ENCODE data around the gene WNK2.
"Not testable (repeated sequence)": the region's sequence is repeated elsewhere in the genome, so short reads cannot be mapped to it uniquely, and the experiment has no call there.

WNK2 gene

DNA sequence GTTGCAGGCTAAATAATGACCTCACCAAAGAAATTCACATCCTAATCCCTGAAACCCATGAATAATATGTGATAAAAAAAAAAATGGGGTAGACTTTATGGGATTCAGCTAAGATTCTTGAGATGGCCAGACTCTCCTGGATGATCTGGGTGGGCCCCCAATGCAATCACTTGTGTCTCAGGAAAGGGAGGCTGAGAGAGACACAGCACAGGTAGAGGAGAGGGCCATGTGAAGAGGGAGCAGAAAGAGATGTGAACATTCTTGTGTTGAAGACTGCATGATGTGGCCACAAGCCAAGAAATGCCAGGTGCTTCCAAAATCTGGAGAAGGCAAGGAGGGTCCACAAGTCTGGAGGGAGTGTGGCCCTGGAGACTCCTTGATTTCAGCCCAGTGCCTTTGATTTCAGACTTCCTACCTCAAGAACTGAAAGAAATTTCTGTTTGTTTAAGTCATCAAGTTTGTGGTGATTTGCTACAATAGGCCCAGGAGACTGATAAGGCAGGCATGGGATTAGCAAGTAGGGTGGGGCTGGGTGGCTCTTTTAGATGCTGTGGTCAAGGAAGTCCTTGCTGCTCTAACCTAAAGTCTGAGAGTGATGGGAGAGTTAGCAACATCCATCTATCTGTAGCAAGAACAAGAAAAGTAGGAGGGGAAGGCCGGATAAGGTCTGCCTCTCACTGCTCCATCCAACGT lies 180.9 kb downstream of the WNK2 start:
- no peak for DNase-seq
- in situ Hi-C loops (cut with MboI; ENCODE audit: low pct_unique_long_range_greater_than_20kb, low sequenced_read_pairs): no loop called here

DNA sequence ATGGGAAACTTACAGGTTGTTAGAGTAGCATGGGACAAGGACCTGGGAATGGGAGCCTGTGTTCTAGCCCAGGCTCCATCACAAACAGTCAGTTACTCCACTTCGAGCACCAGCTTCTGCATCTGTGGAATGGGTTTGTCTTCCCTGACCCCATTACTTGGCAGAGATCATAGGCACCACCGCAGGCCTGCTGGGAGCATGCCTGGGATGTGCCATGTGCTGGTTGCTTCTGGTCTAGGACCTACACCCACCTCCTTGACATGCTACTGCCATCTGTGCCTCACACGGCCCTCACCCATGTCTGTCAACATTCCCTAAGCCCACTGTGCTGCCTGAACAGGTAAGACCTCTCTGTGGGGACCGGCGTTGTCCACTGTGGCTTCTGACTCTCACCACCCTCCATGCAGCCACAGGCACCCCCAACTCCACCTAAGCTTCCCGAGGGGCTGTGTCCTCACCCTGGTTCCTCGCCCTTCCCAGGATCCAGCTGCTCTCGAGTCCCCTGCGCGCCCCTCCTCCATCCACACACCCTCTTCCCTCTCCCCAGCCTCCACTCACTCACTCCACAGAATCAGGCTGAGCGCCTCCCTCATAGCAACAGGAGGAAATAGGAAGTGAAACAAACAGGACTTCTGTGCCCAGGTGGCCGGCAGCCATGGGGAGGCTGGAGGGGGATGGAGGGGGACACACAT lies 181.6 kb downstream of the WNK2 start:
- in situ Hi-C loops (cut with MboI; ENCODE audit: low pct_unique_long_range_greater_than_20kb, low sequenced_read_pairs): no loop called here

DNA sequence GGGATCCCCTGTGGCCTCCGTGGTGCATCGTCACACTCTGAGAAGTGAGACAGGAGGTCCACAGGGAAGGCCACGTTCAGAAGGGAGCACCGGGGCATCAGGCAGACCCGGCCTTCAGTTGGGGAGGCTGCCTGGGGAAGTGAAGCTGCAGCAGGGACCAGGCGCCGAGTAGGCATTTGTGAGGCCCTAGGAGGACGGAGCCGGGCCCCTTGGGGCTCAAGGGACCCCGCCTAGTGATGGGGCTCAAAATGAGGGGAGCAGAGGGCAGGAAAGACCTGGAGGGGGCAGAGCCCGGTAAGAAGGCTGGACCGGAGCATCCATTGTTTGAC lies 182.1 kb downstream of the WNK2 start:
- in situ Hi-C loops (cut with MboI; ENCODE audit: low pct_unique_long_range_greater_than_20kb, low sequenced_read_pairs): no loop called here
- DNase-seq: no peak

More for the DNA sequence above, 181.6 kb downstream of the WNK2 start:
- no peak for DNase-seq

DNA sequence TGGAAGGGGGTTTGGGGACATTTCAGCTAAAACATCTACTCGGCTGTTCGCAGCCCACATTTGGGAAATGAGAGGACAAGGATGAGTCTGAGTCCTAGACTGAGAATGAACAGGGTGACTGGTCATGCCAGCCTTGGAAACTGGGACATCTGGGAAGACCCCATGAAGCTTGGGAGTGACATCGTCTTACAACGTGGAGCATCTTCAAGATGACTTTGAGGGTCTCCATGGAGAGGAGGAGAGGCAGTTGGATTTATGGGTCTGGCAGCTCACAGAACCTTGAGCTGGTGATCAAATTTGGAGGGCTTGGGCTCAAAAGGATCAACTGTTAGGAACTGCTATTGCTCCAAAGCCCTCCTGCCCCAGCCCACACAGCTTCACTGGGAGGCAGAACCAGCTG lies 182.5 kb downstream of the WNK2 start:
- not testable (repeated sequence) for DNase-seq

DNA sequence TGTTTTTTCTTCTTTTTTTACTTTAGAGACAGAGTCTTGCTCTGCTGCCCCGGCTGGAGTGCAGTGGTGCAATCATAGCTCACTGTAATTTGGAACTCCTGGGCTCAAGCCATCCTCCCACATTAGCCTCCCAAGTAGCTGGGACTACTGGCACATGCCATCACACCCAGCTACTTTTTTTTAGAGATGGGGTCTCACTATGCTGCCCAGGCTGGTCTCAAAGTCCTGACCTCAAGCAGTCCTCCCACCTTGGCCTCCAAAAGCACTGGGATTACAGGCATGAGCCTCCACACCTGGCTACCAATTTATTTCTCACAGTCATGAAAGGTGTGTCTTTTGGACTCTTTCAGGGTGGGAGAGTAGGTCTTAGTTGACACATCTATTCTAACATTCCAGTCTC lies 184.5 kb downstream of the WNK2 start:
- in situ Hi-C loops (cut with MboI; ENCODE audit: low pct_unique_long_range_greater_than_20kb, low sequenced_read_pairs): no loop called here
- DNase-seq: no peak

More for the DNA sequence above, 182.5 kb downstream of the WNK2 start:
- in situ Hi-C loops (cut with MboI; ENCODE audit: low pct_unique_long_range_greater_than_20kb, low sequenced_read_pairs): not testable (repeated sequence)

DNA sequence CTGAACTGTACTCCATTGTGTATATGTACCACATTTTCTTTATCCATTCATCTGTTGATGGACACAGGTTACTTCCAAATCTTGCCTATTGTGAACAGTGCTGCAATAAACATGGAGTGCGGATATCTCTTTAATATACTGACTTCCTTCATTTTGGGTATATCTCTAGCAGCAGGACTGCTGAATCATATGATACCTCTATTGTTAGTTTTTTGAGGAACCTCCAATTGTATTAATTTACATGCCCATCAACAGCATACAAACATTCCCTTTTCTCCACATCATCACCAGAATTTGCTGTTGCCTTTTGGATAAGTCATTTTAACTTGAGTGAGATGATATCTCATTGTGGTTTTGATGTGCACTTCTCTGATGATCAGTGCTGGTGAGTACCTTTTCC lies 185.7 kb downstream of the WNK2 start:
- in situ Hi-C loops (cut with MboI; ENCODE audit: low pct_unique_long_range_greater_than_20kb, low sequenced_read_pairs): no loop called here
- no peak for DNase-seq
